ENCODE measurements around the gene STOML1. TPM values are rescaled to one million over a fixed set of nuclear protein-coding genes. Genes with fewer than 3 reads are reported as not detected.
"Not testable (repeated sequence)": the region's sequence is repeated elsewhere in the genome, so short reads cannot be mapped to it uniquely, and the experiment has no call there.

Gene STOML1
- total RNA-seq, 1 experiment from 2014 or later: 20.4 TPM

DNA sequence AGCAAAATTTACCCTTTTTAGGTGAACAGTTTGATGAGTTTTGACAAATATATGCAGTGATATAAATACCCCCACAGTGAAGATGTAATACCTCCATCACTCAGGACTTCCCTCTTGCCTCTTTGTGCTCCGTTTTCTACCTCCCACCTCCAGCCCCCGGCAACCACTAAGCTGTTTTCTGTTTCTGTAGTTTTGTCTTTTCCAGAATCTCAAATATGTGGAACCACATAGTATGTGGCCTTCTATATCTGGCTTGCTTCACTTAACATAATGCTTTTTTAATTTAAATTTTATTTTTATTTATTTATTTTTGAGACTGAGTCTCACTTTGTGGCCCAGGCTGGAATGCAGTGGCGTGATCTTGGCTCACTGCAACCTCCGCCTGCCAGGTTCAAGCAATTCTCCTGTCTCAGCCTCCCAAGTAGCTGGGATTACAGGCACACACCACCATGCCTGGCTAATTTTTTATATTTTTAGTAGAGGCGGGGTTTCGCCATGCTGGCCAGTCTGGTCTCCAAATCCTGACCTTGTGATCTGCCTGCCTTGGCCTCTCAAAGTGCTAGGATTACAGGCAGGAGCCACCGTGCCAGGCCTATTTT lies 31.5 kb downstream of the STOML1 start:
- not testable (repeated sequence) for DNase-seq (ENCODE audit: low read depth)

DNA sequence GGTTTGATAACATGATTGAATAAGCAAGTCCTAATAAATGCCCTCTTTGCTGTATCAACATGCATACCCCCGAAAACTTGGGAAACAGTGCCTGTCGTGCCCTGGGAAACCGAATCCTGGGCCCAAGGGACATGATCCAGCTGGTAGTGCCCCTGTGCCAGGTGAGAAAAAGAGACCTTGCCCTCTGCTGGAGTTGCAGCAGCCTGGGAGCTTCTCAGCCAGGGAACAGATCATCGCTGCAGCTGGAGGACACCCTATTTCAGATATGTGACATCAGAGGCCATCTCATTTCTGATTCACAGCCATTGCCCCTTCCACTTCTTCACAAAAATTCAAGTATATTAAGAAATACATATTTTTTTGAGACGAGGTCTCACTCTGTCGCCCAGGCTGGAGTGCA lies 32.3 kb downstream of the STOML1 start:
- DNase-seq (ENCODE audit: low read depth): no peak

DNA sequence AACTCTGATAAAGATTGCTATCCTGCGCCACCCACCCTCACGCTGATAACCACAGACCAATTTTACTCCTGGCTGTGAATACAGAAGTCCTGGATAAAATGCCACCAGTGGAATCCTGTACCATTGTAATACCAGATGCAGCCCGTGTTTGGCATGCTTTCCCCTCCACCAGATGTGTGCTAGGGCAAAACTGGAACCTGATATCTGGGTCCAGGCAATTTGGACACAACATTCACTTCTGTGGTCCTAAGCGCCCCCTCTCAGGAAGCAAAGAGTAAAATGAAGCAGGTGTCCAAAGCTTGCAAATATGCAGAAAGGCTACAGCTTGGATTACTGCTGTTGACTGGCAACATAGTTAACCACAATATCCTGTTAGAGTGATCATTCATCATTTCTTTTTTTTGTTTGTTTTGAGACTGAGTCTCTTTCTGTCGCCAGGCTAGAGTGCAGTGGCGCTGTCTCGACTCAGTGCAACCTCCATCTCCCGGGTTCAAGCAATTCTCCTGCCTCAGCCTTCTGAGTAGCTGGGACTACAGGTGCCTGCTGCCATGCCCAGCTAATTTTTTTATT lies 33.0 kb downstream of the STOML1 start:
- DNase-seq (ENCODE audit: low read depth): peak; percentile 91

DNA sequence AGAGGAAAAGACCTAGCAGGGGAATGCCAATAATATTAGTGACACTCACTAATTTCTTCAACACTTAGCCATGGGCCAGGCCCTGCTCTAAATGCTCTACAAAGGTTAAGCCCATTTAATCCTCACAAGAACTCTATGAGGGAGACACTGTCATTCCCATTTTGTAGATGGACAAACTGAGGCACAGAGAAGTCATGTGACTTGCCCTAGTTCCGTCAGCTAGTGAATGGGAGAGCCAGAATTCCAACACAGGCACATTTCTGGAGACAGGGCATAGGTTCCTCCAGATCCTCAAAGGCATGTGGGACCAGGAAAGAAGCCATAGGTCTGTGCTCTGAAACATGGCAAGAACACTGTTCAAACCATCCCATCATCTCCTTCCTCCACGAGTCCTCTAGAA lies 34.3 kb downstream of the STOML1 start:
- no peak for DNase-seq (ENCODE audit: low read depth)

DNA sequence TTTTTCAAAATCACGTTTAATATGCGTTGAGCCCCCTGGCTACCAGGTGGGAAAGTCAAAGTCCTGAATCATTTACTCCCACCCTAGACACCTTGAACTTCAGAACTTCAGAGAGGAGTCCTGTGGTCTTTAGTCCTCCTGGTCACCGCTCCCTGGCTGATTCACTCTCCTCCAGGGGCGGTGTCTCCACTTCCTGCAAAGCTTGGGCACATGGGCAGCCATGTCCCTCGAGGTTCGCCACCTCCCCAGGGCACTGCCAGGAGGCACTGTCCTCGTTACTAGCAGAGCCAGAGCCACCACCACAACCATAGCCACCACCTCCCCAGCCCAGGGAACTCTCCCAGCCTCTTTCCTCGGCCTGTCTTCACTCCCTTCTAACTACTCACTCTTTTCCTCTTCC lies 34.8 kb downstream of the STOML1 start:
- DNase-seq (ENCODE audit: low read depth): peak; percentile 74

DNA sequence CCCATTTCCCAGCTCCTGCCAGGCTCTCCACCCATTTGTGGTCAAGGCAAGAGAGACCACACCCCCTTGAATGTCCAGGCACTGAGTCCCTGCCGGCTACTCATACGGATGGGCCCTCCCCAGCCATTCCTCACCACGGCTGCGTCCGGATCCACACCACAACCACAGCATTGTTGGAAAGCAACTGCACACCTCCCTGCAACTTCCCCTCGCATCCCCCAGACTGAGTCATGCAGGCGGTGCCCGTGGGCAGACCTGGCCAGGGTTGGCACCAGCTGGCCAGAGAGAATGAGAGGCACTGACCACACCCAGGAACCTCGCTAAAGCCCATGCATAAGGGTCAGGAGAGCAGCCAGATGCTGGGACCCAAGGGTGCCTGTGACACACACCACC lies 35.4 kb downstream of the STOML1 start:
- DNase-seq (ENCODE audit: low read depth): peak; percentile 100

DNA sequence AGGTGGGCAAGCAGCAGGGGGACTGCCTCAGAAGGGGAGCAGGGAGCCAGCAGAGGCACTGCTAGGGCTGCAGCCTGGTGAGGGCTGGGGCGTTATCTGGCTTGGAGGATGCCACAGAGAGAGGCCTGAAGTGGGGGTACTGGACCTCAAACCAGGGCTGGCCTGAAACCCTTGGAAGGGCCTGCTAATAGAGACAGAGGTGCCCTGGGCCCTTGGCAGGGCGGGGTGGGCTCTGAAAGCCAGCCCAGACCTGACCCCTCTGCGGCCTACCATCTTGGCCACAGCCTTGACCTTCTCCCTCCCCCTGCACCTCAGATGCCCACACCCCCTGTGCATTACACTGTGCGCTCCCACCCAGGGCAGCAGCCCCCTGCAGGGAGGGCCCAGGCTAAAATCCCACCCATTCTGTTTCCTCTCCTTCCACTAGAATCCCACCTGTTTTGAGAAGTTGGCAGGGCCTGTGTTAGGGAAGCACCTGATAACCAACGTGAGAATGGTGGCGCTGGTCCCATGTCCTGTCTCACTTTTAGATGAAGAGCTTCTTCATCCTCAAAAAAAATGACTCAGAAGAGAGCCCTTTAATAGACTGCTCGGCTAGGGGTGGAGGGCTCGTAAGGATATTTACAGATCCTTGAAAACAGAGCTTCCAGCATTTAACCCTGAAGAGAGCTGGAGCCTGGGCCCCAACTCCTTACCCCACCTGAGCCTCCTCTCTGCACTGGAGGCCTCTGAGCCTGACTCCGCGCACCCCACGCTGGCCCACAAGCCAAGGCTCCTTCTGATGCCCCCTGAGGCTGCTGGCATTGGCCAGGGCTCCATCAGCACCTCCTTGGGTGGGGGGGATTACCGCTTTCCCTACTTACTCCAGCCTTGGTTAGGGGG lies 36.0 kb downstream of the STOML1 start:
- no peak for DNase-seq (ENCODE audit: low read depth)

DNA sequence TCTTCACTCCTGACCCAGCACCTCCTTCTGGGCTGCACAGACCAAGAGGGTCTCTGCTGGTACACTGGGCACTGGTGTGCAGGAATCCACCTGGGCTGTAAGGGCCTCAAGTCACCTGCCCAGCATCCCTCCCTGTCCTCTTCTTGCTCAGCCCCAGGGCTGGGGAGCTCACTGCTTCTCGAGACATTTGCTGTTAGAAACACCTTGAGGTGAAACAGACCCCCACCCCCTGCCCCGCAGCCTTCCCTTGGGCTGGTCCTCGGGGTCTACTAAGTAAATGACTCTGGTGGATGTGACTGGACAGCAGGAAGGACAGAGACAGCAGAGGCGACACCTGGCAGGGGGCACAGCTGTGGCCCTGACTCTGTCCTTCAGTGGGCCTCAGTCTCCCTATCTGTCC lies 36.8 kb downstream of the STOML1 start:
- DNase-seq (ENCODE audit: low read depth): no peak

DNA sequence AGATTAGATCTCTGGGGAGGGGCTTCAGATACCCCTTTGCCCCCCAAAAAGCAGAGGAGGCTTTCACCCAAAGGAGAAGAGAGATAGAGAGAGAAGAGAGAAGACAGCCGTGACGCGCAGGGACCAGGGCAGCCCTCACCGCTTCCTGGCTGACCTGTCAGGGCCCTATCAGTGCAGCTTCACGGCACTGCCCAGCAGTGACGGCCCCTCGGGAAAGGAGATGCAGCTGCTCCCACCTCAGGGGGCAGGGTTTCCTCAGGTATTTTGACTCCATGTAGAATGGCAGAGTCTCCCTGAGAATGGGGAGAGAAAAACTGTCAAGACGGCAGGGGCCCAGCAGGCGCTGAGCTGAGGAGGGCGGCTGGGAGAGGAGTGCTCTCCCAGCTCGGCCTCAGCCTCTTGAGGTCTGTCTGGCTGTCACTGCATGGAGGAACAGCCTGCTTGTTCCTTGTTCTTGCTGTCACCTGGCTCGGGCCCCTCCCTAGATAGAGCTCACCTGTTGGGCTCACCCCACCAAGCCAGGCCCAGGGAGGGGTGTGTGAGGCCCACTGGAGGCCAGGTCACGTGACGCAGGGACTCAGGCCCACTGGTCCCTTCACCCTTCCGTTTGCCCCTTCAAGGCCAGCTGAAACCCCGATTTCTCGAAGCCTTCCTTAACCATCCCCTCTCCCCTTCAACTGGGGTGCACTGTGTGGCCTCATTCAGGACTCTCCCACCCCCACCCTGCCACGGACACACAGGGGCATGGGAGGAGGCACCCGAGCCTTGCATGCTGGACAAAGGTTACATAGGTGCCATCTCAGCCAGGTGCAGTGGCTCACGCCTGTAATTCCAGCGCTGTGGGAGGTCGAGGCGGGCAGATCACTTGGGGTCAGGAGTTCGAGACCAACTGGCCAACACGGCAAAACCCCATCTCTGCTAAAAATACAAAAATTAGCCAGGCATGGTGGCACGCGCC lies 37.6 kb downstream of the STOML1 start:
- DNase-seq (ENCODE audit: low read depth): no peak

DNA sequence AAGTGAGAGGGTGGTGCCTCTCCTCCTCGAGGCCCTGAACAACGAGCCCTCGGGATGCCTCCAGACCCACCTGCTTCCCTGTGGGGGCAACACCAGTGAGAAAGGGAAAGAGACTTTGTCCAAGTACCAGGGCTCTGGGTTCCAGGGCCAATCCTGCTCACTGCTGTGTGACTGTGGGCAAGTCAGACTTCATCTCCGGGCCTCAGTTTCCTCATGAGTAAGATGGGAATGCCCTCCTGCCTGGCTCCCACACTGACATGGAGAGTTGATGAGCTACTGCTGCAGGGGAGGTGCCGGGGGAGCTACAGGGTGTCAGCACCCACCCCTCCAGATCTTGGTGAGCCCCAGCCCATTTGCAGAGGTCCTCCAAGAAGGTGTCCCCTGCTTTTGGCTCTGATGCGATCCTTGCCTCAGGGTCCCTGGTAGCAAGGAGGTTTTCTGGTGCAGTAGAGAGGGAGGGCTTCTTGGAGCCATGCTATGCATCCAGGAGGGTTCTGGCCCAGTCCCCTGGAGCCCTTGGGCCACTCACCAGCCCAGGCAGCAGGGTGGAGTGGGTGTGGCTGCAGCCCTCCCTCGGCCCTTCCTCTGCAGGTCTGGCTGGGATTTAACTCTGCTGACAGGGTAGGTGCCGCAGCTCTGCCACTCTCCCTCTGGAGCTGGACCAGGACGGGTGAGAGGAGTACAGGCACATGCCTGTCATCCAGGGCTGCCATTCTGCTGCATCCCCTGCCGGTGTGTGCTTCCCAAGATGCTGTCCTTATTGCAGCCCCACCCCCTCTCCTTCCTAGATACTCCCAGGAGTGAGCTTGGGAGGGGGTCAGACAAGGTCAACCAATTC lies 39.0 kb downstream of the STOML1 start:
- no peak for DNase-seq (ENCODE audit: low read depth)

DNA sequence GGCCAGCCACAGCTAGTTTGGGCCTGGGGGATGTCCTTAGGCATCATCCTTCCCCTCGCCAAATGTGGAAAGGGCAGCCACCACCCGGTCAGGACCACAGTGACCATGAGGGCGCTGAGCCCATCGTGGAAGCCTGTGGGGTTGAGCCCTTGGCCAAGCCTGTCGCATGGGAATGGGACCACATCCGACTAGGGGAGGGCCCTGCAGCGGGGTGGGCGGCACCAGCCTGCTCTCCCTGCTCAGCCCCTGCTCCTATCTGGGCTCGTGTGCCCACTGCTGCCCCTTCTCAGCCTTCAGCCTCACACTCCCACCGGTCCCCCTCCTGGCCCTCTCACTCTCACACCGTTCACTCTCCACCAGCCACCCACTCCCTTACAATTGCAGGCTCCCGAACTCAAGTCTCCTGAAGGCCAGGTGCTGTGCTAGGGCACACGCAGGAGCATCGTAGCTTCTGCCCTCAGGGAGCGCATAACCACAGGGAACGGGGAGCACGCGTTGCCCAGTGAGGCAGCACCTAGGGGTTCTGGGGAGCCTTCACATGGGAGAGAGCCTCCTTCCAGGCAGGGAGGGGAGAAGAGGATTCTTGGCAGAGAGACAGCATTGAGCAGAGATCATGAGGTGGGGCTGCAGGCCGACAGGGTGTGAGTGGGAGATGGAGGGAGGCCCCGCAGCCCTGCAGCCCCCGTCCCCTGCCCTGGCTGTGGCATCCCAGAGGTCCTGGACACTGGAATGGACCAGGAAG lies 39.8 kb downstream of the STOML1 start:
- peak; percentile 46 for DNase-seq (ENCODE audit: low read depth)

DNA sequence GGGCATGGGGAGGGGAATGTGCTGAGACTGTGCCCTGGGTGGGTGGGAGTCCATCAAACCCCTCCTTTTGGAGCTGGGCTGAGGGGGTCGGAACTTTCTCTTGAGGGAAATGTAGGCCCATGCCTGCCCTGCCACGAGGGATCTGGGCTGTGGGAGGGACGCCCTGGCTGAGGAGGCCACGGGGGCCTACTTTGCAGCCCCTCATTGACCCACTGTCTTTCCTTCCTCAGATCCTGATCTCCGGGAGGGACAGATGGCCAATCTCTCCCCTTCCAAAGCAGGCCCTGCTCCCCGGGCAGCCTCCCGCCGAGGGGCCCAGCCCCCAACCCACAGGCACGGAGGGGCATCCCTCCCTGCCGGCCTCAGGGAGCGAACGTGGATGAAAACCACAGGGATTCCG lies 40.5 kb downstream of the STOML1 start:
- peak; percentile 42 for DNase-seq (ENCODE audit: low read depth)

DNA sequence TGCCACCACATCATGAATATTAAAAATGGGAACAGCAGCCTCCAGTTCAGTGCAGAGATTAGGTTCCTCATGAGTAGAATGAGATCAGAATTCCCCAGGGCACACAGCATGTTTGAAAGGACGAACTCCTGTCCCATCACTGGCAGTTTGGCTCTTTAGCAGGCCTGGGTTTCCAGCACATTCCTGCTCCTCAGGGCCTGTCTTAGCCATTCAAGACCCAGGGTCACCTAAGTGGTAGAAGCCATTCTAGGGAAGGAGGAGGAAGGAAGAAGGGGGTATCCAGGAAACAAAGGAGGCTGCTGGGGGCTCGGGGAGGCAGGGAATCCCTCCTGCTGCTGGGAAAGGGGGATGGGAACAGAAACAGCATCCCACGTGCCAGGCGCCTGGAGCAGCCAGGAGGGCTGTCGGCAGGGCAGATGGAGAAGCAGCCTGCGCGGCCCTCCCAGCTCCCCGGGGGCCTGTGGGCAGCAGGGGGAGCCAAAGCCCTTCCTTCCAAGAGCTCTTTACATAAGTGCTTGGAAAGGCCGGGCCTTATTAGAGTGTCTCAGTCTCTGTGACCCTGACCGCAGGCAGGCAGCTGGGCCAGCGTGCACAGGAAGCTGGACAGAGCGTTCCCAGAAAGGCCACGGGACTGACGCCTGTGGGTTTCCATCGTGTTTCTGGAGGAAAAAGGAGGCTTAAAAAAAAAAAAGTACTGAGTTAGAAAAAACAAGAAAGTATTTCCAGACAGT lies 41.1 kb downstream of the STOML1 start:
- DNase-seq (ENCODE audit: low read depth): peak; percentile 99

DNA sequence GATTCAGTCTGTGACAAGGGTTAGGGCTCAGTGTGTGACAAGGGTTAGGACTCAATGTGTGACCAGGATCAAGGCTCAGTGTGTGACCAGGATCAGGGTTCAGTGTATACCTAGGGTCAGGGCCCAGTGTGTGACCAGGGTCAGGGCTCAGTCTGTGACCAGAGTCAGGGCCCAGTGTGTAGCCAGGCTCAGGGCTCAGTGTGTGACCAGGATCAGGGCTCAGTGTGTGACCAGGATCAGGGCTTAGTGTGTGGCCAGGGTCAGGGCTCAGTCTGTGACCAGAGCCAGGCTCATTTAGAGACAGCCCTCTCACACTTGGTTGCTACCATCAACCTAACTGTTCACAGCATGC lies 41.6 kb downstream of the STOML1 start:
- DNase-seq (ENCODE audit: low read depth): no peak

DNA sequence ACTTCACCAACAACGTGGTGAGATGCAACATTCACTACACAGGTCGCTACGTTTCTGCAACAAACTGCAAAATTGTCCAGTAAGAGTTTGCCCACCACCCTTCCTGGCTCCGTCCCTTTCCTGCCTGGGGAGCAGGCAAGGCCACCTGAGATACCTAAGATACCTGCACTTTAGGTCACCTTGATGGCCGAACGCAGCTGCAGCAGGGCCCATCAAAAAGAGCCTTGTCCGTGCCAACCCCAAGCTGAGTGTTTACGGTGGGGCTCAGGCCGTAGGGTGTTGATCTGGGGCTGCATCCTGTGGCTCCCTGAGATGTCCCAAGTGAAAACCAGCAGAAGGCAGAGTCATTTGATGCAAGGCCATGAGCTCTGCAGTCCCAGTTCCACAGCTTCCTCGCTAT lies 42.6 kb downstream of the STOML1 start:
- no peak for DNase-seq (ENCODE audit: low read depth)

DNA sequence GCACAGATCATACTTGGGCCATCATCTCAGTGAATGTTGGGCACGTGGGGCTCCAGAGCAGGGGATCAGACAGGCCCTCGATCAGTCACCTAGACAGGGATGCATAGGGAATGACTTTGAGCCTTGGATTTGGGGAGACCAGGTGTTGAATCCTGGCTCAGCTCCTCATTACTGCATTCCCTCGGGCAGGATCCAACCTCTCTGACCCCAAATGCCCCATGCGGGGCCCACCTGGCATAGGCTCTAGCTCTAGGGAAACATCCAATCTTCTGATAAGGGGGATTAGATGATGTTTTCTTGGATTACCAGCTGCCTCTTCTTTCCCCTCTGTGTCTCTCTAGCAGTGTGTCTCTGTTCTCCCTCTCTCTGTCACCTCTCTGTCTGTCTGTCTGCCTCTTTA lies 43.1 kb downstream of the STOML1 start:
- DNase-seq (ENCODE audit: low read depth): no peak

DNA sequence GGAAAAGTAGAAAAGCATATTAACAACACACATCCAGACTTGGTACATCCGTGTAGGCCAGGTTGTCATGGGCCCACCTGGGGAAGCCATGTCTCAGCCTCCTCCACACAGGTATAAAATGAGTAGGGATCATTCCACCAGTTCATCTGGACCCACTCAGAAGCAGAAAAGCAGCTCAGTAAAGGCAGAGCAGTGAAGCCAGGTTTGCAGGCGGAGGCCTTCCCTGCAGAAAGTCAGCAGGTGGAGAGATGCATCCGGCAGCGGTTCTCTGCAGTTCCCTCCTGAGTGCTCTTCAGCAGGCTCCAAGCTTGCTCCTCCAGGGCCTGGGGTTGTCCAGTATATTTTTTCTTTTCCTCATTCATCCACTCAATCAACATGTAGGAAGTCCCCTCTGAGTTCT lies 43.7 kb downstream of the STOML1 start:
- DNase-seq (ENCODE audit: low read depth): no peak

DNA sequence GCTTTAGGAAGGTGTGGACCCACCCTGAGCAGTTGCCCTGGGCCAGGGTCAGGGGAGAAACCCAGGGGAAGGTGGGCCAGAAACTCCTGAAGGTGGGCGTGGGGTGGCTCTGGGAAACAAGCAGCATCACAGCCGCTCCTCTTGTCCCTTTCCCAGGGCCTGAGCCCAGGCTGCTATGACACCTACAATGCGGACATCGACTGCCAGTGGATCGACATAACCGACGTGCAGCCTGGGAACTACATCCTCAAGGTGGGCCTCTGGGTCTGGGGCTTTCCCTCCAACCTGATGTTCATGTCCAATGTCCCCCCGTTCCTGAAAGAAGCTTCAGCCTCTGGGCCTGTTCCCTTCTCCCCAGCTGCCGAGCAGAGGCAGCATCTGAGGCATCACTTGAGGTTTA lies 44.4 kb downstream of the STOML1 start:
- DNase-seq (ENCODE audit: low read depth): no peak

DNA sequence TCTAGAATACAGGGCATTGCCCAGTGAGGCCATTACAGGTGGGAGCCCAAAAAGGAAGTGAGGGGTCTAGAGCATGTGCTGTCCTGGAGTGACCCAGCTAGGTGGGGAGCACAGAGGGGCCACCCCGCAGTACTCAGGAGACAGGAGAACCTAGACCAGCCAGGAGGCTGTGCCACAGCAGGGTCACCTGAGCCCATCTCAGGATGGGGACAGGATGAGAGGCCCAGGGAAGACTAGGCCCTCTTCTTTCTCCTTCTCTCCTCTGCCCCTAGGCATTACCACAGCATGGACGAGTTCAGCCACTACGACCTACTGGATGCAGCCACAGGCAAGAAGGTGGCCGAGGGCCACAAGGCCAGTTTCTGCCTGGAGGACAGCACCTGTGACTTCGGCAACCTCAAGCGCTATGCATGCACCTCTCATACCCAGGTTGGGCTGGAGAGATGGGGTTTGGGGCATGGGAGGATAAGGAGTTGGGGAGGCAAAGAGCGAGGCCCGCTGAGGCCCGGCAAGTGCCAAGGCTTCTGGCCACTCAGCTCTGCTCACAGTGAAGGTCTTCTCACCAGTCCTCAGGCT lies 45.2 kb downstream of the STOML1 start:
- no peak for DNase-seq (ENCODE audit: low read depth)

Measured in RPMI7951 (cell line).